Measurements from ENCODE around the gene DLX4. TPM values are rescaled to one million over a fixed set of nuclear protein-coding genes. Genes with fewer than 3 reads are reported as not detected.

Gene DLX4
- total RNA-seq, 1 experiment from 2014 or later = 0.44 TPM

GRCh38 chr17:49952209-49952911 is 16.6 kb upstream of the DLX4 start:
- POLR2A ChIA-PET (ENCODE audit: unreplicated experiment) = interaction anchor here (0.6 kb wide), 1 partner anchor 107 kb away, joined by 4 read pairs; no protein-coding TSS in a partner anchor
- Histone ChIP-seq H3K4me2 (ENCODE audit: low read length) (peak overlapping the region; percentile 65), H3K36me3 (ENCODE audit: low read depth, low read length) (no peaks in the 10 kb centered on the region), H3F3A (ENCODE audit: low read length, unreplicated experiment) (no peaks in the 10 kb centered on the region), H3K27me3 (ENCODE audit: low read length) (no peaks in the 10 kb centered on the region), H2AFZ (ENCODE audit: low read length) (no peak overlapping the region), H3K79me2 (ENCODE audit: low read length) (no peaks in the 10 kb centered on the region), H3K9me2 (replicated peaks; ENCODE audit: low read length) (no peaks in the 10 kb centered on the region), H3K9ac (ENCODE audit: low read length) (no peak overlapping the region), H3K9me3 (ENCODE audit: low read length) (no peaks in the 10 kb centered on the region), H3K4me3 (ENCODE audit: low read length) (peak overlapping the region; percentile 3; the same call in 1 of the 2 replicates), H4K20me1 (ENCODE audit: low read length) (no peaks in the 10 kb centered on the region), H3K4me1 (ENCODE audit: insufficient read depth, low read length) (peaks cover 28% of the 10 kb centered on the region), H3K27ac (ENCODE audit: low read length) (peak overlapping the region; percentile 8; the same call in 1 of the 2 replicates)
- ATAC-seq = peak; percentile 88
- intact Hi-C loops (cut with micrococcal nuclease) = loop anchor here (1.0 to 5.0 kb wide), 2 partner anchors 44 to 50 kb away; no protein-coding TSS in a partner anchor
- peak; percentile 90 for DNase-seq
- CTCF ChIA-PET = interaction anchor here (0.5 to 3.1 kb wide), 10 partner anchors 10 to 275 kb away, joined by 3 to 35 read pairs (median 4); partner anchors contain the start of gene DLX3
- BruUV-seq (replicated peaks) = no TSS peak
- TF ChIP-seq, protein P1, sequence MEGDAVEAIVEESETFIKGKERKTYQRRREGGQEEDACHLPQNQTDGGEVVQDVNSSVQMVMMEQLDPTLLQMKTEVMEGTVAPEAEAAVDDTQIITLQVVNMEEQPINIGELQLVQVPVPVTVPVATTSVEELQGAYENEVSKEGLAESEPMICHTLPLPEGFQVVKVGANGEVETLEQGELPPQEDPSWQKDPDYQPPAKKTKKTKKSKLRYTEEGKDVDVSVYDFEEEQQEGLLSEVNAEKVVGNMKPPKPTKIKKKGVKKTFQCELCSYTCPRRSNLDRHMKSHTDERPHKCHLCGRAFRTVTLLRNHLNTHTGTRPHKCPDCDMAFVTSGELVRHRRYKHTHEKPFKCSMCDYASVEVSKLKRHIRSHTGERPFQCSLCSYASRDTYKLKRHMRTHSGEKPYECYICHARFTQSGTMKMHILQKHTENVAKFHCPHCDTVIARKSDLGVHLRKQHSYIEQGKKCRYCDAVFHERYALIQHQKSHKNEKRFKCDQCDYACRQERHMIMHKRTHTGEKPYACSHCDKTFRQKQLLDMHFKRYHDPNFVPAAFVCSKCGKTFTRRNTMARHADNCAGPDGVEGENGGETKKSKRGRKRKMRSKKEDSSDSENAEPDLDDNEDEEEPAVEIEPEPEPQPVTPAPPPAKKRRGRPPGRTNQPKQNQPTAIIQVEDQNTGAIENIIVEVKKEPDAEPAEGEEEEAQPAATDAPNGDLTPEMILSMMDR (conservative IDR thresholded peaks at IDR 0.05; ENCODE audit: low read depth, low read length) = peak; percentile 100
- no peak for TF ChIP-seq EZH2phosphoT487 (IDR thresholded peaks at IDR 0.05; ENCODE audit: borderline replicate concordance, low read length)
- no peak for TF ChIP-seq EZH2 (IDR thresholded peaks at IDR 0.05; ENCODE audit: low read length, unreplicated experiment)

GRCh38 chr17:49952912-49953497 is 16.0 kb upstream of the DLX4 start:
- H2AFZ ChIP-seq (ENCODE audit: low read length) = peak overlapping the region; percentile 54
- no TSS peak for BruUV-seq (replicated peaks)
- H3K9me3 ChIP-seq (ENCODE audit: low read length) = no peaks in the 10 kb centered on the region
- H3K27me3 ChIP-seq (ENCODE audit: low read length) = no peaks in the 10 kb centered on the region
- ATAC-seq (peak; percentile 79), DNase-seq (peak; percentile 86)
- TF ChIP-seq EZH2 (IDR thresholded peaks at IDR 0.05; ENCODE audit: low read length, unreplicated experiment) (no peak), EZH2phosphoT487 (IDR thresholded peaks at IDR 0.05; ENCODE audit: borderline replicate concordance, low read length) (no peak)
- TF ChIP-seq, protein P1 (conservative IDR thresholded peaks at IDR 0.05; ENCODE audit: low read depth, low read length) = no peak
- H3K36me3 ChIP-seq (ENCODE audit: low read depth, low read length) = no peaks in the 10 kb centered on the region
- no peaks in the 10 kb centered on the region for H3K9me2 ChIP-seq (replicated peaks; ENCODE audit: low read length)
- intact Hi-C loops (cut with micrococcal nuclease) = loop anchor here (1.0 to 5.0 kb wide), 2 partner anchors 43 to 51 kb away; no protein-coding TSS in a partner anchor
- no peak overlapping the region for H3K9ac ChIP-seq (ENCODE audit: low read length)
- peak overlapping the region; percentile 65 for H3K4me2 ChIP-seq (ENCODE audit: low read length)
- H3K79me2 ChIP-seq (ENCODE audit: low read length) = no peaks in the 10 kb centered on the region
- no peaks in the 10 kb centered on the region for H3F3A ChIP-seq (ENCODE audit: low read length, unreplicated experiment)
- POLR2A ChIA-PET (ENCODE audit: unreplicated experiment) = interaction anchor here (0.6 kb wide), 1 partner anchor 37 kb away, joined by 4 read pairs; no protein-coding TSS in a partner anchor
- peaks cover 28% of the 10 kb centered on the region for H3K4me1 ChIP-seq (ENCODE audit: insufficient read depth, low read length)
- peak overlapping the region; percentile 3; the same call in 1 of the 2 replicates for H3K4me3 ChIP-seq (ENCODE audit: low read length)
- no peaks in the 10 kb centered on the region for H4K20me1 ChIP-seq (ENCODE audit: low read length)
- H3K27ac ChIP-seq (ENCODE audit: low read length) = peak overlapping the region; percentile 10; the same call in 1 of the 2 replicates
- CTCF ChIA-PET = interaction anchor here (0.6 to 3.1 kb wide), 7 partner anchors 9 to 413 kb away, joined by 3 to 35 read pairs (median 4); partner anchors contain the start of gene DLX3
